ENCODE results near the gene COPA.

The COPA gene

DNA sequence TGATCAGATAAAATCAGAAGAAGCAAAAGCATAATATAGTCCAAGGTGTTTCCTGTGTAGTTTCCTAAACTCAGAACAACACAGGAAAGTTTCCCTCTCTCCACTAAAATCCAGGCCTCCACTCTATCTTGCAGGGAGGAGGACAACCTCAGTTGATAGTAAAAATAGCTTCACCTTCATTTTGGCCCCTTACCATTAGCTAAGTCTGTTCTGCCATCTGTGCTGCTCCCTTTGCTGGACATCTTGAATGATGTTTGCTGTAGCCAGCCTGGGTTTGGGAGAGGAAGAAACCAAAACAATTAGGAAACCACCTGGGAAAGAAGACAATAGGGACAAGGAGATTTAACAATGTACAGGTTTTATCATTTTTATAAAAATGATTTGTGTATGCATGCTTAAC is 99.3 kb downstream of the COPA start:
- peaks cover 57% of the 10 kb centered on the region for H3K36me3 ChIP-seq (ENCODE audit: control insufficient read depth, insufficient read depth, low read length, severe bottlenecking)
- H3K9me3 ChIP-seq (ENCODE audit: control insufficient read depth, low read length), result no peaks in the 10 kb centered on the region
- H3K27me3 ChIP-seq (replicated peaks; ENCODE audit: control insufficient read depth, insufficient read depth, low read length), result no peaks in the 10 kb centered on the region
- no peaks in the 10 kb centered on the region for H3K4me1 ChIP-seq (ENCODE audit: control insufficient read depth, insufficient read depth, low read length)
- no peak overlapping the region for H3K9ac ChIP-seq (ENCODE audit: low read length)
- no peak overlapping the region for H3K4me3 ChIP-seq (ENCODE audit: low read length)
- DNase-seq (ENCODE audit: low read depth), result no peak

- no peak overlapping the region for H3K4me3 ChIP-seq (ENCODE audit: low read length)
- DNase-seq (ENCODE audit: low read depth), result no peak
- H3K36me3 ChIP-seq (ENCODE audit: control insufficient read depth, insufficient read depth, low read length, severe bottlenecking), result peaks cover 91% of the 10 kb centered on the region
- H3K27me3 ChIP-seq (replicated peaks; ENCODE audit: control insufficient read depth, insufficient read depth, low read length), result no peaks in the 10 kb centered on the region
- no peaks in the 10 kb centered on the region for H3K9me3 ChIP-seq (ENCODE audit: control insufficient read depth, low read length)
- no peaks in the 10 kb centered on the region for H3K4me1 ChIP-seq (ENCODE audit: control insufficient read depth, insufficient read depth, low read length)
- no peak overlapping the region for H3K9ac ChIP-seq (ENCODE audit: low read length)
Measured at GRCh38 chr1:160239582-160240299, 103.3 kb downstream of the COPA start.

Measured in adipocyte (in vitro differentiated cells).